Measurements from ENCODE around the gene C1orf159.
"Not testable (repeated sequence)": the region's sequence is repeated elsewhere in the genome, so short reads cannot be mapped to it uniquely, and the experiment has no call there.

The C1orf159 gene

DNA sequence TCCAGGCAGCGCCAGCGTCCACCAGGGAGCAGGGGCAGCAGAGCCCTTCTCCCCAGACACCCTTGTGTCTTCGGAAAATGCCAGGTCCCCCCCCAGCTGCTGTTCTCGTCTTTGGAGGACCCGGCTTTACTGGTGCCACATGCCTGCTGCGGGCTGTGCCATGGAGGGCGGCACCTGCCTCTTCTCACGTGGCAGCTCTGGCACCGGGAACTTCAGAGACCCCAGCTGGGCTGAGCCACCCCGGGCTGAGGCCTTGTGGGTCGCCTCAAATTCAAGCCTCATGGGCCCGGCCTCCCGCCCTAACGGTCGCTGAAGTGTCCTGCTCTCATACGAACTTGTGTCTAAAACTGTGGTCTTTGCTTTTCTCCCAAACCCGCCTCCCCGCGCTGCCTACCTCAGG lies 27.0 kb upstream of the C1orf159 start:
- Mint-ChIP-seq H3K4me3 (no peak overlapping the region), H3K9me3 (no peaks in the 10 kb centered on the region), H3K4me1 (peaks cover 1% of the 10 kb centered on the region), H3K36me3 (ENCODE audit: low read depth) (no peaks in the 10 kb centered on the region), H3K27ac (no peak overlapping the region), H3K27me3 (ENCODE audit: low read depth, poor library complexity) (peaks cover 17% of the 10 kb centered on the region)
- TF ChIP-seq, protein P1, sequence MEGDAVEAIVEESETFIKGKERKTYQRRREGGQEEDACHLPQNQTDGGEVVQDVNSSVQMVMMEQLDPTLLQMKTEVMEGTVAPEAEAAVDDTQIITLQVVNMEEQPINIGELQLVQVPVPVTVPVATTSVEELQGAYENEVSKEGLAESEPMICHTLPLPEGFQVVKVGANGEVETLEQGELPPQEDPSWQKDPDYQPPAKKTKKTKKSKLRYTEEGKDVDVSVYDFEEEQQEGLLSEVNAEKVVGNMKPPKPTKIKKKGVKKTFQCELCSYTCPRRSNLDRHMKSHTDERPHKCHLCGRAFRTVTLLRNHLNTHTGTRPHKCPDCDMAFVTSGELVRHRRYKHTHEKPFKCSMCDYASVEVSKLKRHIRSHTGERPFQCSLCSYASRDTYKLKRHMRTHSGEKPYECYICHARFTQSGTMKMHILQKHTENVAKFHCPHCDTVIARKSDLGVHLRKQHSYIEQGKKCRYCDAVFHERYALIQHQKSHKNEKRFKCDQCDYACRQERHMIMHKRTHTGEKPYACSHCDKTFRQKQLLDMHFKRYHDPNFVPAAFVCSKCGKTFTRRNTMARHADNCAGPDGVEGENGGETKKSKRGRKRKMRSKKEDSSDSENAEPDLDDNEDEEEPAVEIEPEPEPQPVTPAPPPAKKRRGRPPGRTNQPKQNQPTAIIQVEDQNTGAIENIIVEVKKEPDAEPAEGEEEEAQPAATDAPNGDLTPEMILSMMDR (IDR thresholded peaks at IDR 0.05): no peak
- no peak for DNase-seq

DNA sequence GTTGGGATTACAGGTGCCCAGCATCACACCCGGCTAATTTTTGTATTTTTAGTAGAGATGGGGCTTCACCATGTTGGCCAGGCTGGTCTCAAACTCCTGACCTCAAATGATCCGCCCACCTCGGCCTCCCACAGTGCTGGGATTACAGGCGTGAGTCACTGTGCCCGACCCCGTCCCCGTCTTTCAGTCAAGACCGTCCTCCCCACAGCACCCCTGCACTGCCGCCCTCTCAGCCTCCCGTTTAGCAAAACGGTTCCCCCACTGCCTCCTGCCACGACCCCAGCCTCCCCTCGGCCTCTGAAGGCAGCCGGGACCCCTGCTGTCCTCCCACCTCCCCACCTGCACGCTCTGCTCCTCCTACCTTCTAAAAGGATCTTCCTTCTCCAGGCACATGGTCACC lies 26.5 kb upstream of the C1orf159 start:
- not testable (repeated sequence) for H3K9me3 Mint-ChIP-seq; H3K36me3 Mint-ChIP-seq (ENCODE audit: low read depth); H3K27ac Mint-ChIP-seq; H3K4me1 Mint-ChIP-seq; DNase-seq; H3K4me3 Mint-ChIP-seq
- peaks cover 20% of the 10 kb centered on the region for H3K27me3 Mint-ChIP-seq (ENCODE audit: low read depth, poor library complexity)

DNA sequence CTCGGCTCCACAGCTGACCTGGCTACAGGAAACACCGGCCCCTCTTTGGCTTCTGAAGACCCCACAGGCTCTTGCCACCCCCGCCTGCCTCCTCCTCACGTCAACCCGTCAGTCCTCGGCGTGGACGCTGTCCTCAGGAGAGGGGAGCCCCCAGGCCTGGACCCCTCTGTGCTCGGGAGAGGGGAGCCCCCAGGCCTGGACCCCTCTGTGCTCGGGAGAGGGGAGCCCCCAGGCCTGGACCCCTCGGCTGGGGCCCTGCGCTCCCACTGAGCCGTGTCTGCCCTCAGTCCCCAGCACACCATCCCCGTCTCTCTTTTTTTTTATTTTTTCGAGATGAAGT lies 26.0 kb upstream of the C1orf159 start:
- no peak overlapping the region for H3K4me3 Mint-ChIP-seq
- TF ChIP-seq, protein P1 (IDR thresholded peaks at IDR 0.05): no peak
- peaks cover 22% of the 10 kb centered on the region for H3K27me3 Mint-ChIP-seq (ENCODE audit: low read depth, poor library complexity)
- no peaks in the 10 kb centered on the region for H3K9me3 Mint-ChIP-seq
- no peaks in the 10 kb centered on the region for H3K36me3 Mint-ChIP-seq (ENCODE audit: low read depth)
- no peaks in the 10 kb centered on the region for H3K4me1 Mint-ChIP-seq
- DNase-seq: no peak
- no peak overlapping the region for H3K27ac Mint-ChIP-seq

DNA sequence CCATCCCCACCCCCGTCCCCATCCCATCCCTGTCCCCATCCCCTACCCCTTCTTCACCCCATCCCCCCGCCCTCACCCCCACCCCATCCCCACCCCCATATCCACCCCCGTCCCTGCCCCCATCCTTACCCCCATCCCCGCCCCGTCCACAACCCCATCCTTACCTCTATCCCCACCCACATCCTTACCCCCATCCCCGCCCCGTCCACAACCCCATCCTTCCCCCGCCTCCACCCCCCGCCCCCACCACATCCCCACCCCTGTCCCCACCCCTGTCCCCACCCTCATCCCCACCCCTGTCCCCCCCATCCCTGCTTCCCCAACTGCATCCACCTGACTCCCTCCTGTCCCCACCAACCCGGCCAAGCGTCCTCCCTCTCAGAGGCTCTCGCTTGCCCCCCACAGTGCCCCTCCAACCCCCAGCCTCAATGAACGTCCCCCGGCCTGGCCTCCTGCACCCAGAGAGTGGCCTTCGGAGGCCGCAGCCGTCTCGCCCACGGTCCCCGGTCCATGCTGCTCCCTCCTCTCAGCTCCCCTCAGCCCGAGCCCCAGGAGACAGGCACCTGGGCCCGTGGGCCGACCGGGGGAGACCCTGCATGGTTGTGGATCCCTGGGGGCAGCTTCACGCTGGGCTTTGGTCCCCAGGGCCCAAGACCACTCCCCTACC lies 25.5 kb upstream of the C1orf159 start:
- no peaks in the 10 kb centered on the region for H3K4me1 Mint-ChIP-seq
- H3K36me3 Mint-ChIP-seq (ENCODE audit: low read depth): no peaks in the 10 kb centered on the region
- peaks cover 25% of the 10 kb centered on the region for H3K27me3 Mint-ChIP-seq (ENCODE audit: low read depth, poor library complexity)
- H3K4me3 Mint-ChIP-seq: no peak overlapping the region
- TF ChIP-seq, protein P1 (IDR thresholded peaks at IDR 0.05): no peak
- no peak overlapping the region for H3K27ac Mint-ChIP-seq
- DNase-seq: no peak
- H3K9me3 Mint-ChIP-seq: no peaks in the 10 kb centered on the region

DNA sequence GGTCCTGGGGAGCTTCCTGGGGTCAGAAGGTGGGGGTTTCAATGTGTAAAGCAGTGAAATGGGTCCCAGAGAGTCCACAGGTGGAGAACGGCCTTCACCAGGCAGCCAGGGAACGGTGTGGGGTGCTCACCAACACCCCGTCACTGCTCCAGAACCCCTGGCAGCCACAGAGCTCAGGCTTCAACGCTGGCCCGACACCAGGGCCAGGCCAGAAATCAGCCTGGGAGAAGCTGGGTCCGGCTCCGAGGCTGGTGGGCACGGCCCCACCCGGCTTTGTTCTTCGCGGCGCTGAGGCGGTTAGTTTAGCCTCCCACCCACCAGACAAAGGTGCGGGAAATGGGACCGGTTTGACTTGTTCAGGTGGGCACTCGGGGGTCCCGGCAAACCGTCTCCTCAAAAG lies 24.8 kb upstream of the C1orf159 start:
- DNase-seq: no peak
- Mint-ChIP-seq H3K9me3 (no peaks in the 10 kb centered on the region), H3K36me3 (ENCODE audit: low read depth) (no peaks in the 10 kb centered on the region), H3K4me1 (no peaks in the 10 kb centered on the region), H3K4me3 (no peak overlapping the region), H3K27ac (no peak overlapping the region), H3K27me3 (ENCODE audit: low read depth, poor library complexity) (peaks cover 32% of the 10 kb centered on the region)
- TF ChIP-seq, protein P1 (IDR thresholded peaks at IDR 0.05): no peak

DNA sequence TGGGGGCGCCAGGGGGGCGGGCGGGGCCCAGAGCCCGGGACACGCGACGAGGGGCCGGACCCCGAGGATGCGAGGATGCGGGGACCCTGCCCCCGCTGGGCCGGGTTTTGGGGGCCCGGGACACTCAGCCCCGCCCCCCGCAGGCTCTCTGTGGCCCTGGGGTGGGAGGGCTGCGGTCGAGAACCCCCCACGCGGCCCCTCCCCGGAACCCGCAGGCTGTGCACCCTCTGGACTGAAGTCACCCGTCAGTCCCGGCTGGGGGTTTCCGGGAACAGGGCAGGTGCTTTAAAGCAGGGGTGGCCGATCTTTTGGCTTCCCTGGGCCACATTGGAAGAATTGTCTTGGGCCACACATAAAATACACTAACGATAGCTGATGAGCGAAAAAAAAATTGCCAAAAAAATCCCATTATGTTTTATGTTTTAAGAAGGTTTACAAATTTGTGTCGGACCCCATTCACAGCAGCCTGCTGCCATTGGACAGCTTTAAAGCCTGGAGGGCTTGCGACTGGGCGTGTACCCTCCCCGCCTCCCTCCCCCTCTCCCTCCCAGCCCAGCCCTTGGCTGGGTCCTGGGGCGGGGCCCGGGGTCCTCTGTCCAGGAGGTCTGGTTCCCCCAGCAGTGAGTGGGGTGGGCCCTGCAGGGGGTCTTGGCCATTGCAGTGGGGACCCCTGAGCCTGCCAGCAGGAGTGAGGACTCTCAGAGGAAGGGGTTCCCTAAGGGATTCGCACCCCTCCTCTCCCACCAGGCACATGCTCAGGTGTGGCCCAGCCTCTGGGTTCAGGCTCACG lies 21.6 kb upstream of the C1orf159 start:
- H3K27me3 Mint-ChIP-seq (ENCODE audit: low read depth, poor library complexity): peaks cover 49% of the 10 kb centered on the region

More for the DNA sequence above, 21.6 kb upstream of the C1orf159 start:
- Mint-ChIP-seq H3K4me1 (peaks cover 6% of the 10 kb centered on the region), H3K36me3 (ENCODE audit: low read depth) (no peaks in the 10 kb centered on the region), H3K27ac (no peak overlapping the region), H3K9me3 (peaks cover 6% of the 10 kb centered on the region), H3K4me3 (no peak overlapping the region)
- TF ChIP-seq, protein P1 (IDR thresholded peaks at IDR 0.05): no peak
- DNase-seq: no peak

Measured in nephron progenitor cell (in vitro differentiated cells).